K562 (cell line): ENCODE results near the gene BROX. TPM values are rescaled to one million over a fixed set of nuclear protein-coding genes. Genes with fewer than 3 reads are reported as not detected.

Source experiments
- ARID2 ChIP-seq: fragments of 450-650 bp; IDR thresholded peaks from 2 replicates; pipeline ENCODE4 v1.6.1; 2017; ENCODE audit warnings: antibody characterized with exemption, mild to moderate bottlenecking
- ARNT ChIP-seq, 2 experiments: fragments of 450-650 bp; IDR thresholded peaks; 2 replicates each; pipeline ENCODE4 v1.6.1; 2016; ENCODE audit warnings: mild to moderate bottlenecking in 1 of 2
- EGR1 ChIP-seq: fragments of 450-650 bp; conservative IDR thresholded peaks from 2 replicates; pipeline ENCODE4 v1.6.1; 2017; ENCODE audit warnings: mild to moderate bottlenecking
- EP300 ChIP-seq: IDR thresholded peaks from 2 replicates; pipeline ENCODE4 v1.6.1; 2012; ENCODE audit warnings: low read length, improper control_type of control experiment
- EWSR1 ChIP-seq: fragments of 450-650 bp; IDR thresholded peaks from 2 replicates; pipeline ENCODE4 v1.6.1; 2018; ENCODE audit warnings: borderline replicate concordance, mild to moderate bottlenecking, low read depth, moderate library complexity; ENCODE audit not compliant: partially characterized antibody
- FOXM1 ChIP-seq, 2 experiments: fragments of 450-650 bp in 1 of 2; sonication (generic) in 1 of 2; formaldehyde crosslinking in 1 of 2; IDR thresholded peaks; 2 replicates each; pipeline versions ENCODE4 v1.6.1 to v1.9.0; 2017 to 2022; ENCODE audit warnings: low read depth in 2 of 2, mild to moderate bottlenecking in 2 of 2, missing genetic modification reagents in 1 of 2, moderate library complexity in 1 of 2
- GTF2E2 ChIP-seq: fragments of 200-800 bp; sonication (Bioruptor generic); IDR thresholded peaks from 2 replicates; pipeline ENCODE4 v1.6.1; 2016; ENCODE audit warnings: missing genetic modification characterization, missing compliant biosample characterization
- IRF9 ChIP-seq: fragments of 450-650 bp; IDR thresholded peaks from 2 replicates; pipeline ENCODE4 v1.6.1; 2016; ENCODE audit warnings: missing biosample characterization, missing genetic modification characterization
- MECOM ChIP-seq: fragments of 250-450 bp; sonication (Bioruptor Pico); IDR thresholded peaks from 2 replicates; pipeline ENCODE4 v1.8.0; 2022; ENCODE audit warnings: inconsistent platforms
- NFXL1 ChIP-seq: fragments of 450-650 bp; formaldehyde crosslinking; IDR thresholded peaks from 2 replicates; pipeline ENCODE4 v1.4.0; 2021; ENCODE audit warnings: mild to moderate bottlenecking
- PTRF ChIP-seq: fragments of 450-650 bp; IDR thresholded peaks from 2 replicates; pipeline ENCODE4 v1.6.1; 2016; ENCODE audit warnings: mild to moderate bottlenecking, missing genetic modification characterization, missing compliant biosample characterization
- STAG1 ChIP-seq: sonication (generic); formaldehyde crosslinking; IDR thresholded peaks from 2 replicates; pipeline ENCODE4 v1.5.0; 2020; ENCODE audit warnings: missing genetic modification reagents, borderline replicate concordance
- ZBTB17 ChIP-seq: fragments of 450-650 bp; formaldehyde crosslinking; IDR thresholded peaks from 2 replicates; pipeline ENCODE4 v1.4.0; 2020; ENCODE audit warnings: mild to moderate bottlenecking
- ZBTB26 ChIP-seq: fragments of 450-650 bp; formaldehyde crosslinking; IDR thresholded peaks from 2 replicates; pipeline ENCODE4 v1.4.0; 2022; ENCODE audit warnings: missing genetic modification characterization
- ZNF175 ChIP-seq: fragments of 200-800 bp; sonication (Bioruptor generic); IDR thresholded peaks from 2 replicates; pipeline ENCODE4 v1.6.1; 2016; ENCODE audit warnings: low read depth, mild to moderate bottlenecking, missing genetic modification characterization, missing compliant biosample characterization
- ZNF436 ChIP-seq: fragments of 250-450, 450-650 bp; sonication (Bioruptor Pico); formaldehyde crosslinking; IDR thresholded peaks from 2 replicates; pipeline ENCODE4 v1.7.0; 2020; ENCODE audit warnings: mild to moderate bottlenecking
- polyA plus RNA-seq, 8 experiments: library from polyadenylated mRNA; depleted of rRNA in 4 of 8; stranded (reverse) in 5 of 8; unstranded in 3 of 8; fragments of >200 nt; fragmentation: Nextera tagmentation in 2 of 8; fragmentation: Illumina TruSeq in 1 of 8; extraction: Ambion mirVana in 2 of 8; extraction: Trizol in 1 of 8; gene quantifications; 2 replicates each; pipeline versions ENCODE4 v1.2.1 to v1.2.3, GENCODE V29; 2011 to 2014; ENCODE audit warnings: inconsistent platforms in 1 of 8, missing spikeins in 1 of 8
- total RNA-seq, 7 experiments: library from RNA; depleted of rRNA in 6 of 7; stranded (reverse); fragments of >200 nt in 6 of 7; fragmentation: Illumina TruSeq in 2 of 7; extraction: Trizol in 2 of 7; gene quantifications; 2 replicates each; pipeline versions ENCODE4 v1.2.1 to v1.2.3, GENCODE V29; 2011 to 2021; ENCODE audit warnings: low replicate concordance in 1 of 7
- TF ChIP-seq, protein P1 (sequence below): IDR thresholded peaks from 2 replicates; pipeline ENCODE4 v1.6.1; 2016; ENCODE audit warnings: missing genetic modification characterization, missing compliant biosample characterization
- TF ChIP-seq, protein P2 (sequence below): fragments of 250-450 bp; sonication (Bioruptor Pico); IDR thresholded peaks from 2 replicates; pipeline ENCODE4 v1.4.0; 2020; ENCODE audit warnings: mild to moderate bottlenecking
- TF ChIP-seq, protein P3 (sequence below): IDR thresholded peaks from 3 replicates; pipeline ENCODE4 v1.6.1; 2011; ENCODE audit warnings: borderline replicate concordance, mild to moderate bottlenecking, moderate library complexity; ENCODE audit not compliant: insufficient read length; ENCODE audit errors: extremely low read depth

Gene BROX
- total and polyA plus RNA-seq, 9 of the 15 experiments (the other 6 are each of a cell fraction or from before 2014, with no cell fraction given), result 9.4 to 153 (median 45.1) TPM

DNA sequence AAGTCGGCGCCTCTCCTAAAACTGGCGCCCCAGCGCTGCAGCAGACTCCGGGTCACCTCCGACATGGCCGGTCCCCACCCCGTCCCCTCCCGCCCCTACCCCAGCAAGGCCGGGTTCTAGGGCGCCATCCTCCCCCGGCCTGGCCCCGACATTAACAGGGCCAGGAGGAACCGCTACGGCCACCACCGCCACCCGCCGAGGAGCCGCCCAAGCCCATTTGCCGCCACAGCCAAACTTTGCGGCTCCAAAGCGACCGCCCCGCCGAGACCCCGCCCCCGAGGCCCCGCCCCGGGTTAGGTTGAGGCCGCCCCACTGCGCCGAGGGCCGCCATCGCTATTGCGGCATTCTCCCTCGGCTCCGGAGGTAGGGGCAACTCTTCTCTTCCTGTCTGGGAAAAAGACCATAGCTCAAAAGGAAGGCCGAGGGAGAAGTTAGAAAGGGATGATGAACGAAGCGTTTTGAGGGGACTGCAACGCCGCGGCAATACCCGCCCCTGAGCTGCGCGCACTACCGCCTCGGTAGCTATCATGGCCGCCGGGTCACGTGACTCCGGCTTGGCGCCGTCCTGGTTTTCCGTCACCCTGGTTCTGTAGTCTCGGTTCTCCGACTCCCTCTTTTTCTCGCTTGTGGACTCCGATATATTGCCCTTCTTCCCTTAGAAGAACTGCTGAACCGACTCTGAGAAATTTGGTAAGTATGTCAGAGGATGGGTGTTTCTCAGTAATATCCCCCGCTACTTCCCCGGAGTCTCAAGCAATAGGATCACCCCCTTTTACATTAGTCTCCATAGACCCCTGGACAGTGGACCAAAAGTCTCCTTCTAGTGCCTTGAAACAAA is at the start of gene BROX, which contains the start of gene AIDA (continued):
- TF ChIP-seq PTRF (no peak), GTF2E2 (tag) (peak; percentile 98), EWSR1 (no peak), ZBTB26 (CRISPR knock-in tag) (0 out of 2 replicates have a peak, but pooled peaks have one; percentile 28), ZNF175 (CRISPR knock-in tag) (peak; percentile 92), EP300 (no peak), ARNT (IDR thresholded peaks at IDR 0.05) (peak; percentile 42 to 73; a peak in 3 of 4 replicates), STAG1 (CRISPR knock-in tag) (no peak), NFXL1 (CRISPR knock-in tag) (0 out of 2 replicates have a peak, but pooled peaks have one; percentile 8), ARID2 (no peak), MECOM (CRISPR knock-in tag) (peak; percentile 74), IRF9 (tag) (peak; percentile 66), EGR1 (peak; percentile 49; the same call in 1 of the 2 replicates), ZNF436 (CRISPR knock-in tag) (no peak), ZBTB17 (CRISPR knock-in tag) (peak; percentile 95; the same call in 1 of the 2 replicates), FOXM1 (IDR thresholded peaks at IDR 0.05; ENCODE audit: low read depth) (no peak), FOXM1 (CRISPR knock-in tag; IDR thresholded peaks at IDR 0.05; ENCODE audit: low read depth) (no peak)
- TF ChIP-seq, protein P1, sequence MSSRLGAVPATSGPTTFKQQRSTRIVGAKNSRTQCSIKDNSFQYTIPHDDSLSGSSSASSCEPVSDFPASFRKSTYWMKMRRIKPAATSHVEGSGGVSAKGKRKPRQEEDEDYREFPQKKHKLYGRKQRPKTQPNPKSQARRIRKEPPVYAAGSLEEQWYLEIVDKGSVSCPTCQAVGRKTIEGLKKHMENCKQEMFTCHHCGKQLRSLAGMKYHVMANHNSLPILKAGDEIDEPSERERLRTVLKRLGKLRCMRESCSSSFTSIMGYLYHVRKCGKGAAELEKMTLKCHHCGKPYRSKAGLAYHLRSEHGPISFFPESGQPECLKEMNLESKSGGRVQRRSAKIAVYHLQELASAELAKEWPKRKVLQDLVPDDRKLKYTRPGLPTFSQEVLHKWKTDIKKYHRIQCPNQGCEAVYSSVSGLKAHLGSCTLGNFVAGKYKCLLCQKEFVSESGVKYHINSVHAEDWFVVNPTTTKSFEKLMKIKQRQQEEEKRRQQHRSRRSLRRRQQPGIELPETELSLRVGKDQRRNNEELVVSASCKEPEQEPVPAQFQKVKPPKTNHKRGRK (tag), result no peak
- TF ChIP-seq, protein P2, sequence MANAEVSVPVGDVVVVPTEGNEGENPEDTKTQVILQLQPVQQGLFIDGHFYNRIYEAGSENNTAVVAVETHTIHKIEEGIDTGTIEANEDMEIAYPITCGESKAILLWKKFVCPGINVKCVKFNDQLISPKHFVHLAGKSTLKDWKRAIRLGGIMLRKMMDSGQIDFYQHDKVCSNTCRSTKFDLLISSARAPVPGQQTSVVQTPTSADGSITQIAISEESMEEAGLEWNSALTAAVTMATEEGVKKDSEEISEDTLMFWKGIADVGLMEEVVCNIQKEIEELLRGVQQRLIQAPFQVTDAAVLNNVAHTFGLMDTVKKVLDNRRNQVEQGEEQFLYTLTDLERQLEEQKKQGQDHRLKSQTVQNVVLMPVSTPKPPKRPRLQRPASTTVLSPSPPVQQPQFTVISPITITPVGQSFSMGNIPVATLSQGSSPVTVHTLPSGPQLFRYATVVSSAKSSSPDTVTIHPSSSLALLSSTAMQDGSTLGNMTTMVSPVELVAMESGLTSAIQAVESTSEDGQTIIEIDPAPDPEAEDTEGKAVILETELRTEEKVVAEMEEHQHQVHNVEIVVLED, result peak; percentile 73
- TF ChIP-seq, protein P3, sequence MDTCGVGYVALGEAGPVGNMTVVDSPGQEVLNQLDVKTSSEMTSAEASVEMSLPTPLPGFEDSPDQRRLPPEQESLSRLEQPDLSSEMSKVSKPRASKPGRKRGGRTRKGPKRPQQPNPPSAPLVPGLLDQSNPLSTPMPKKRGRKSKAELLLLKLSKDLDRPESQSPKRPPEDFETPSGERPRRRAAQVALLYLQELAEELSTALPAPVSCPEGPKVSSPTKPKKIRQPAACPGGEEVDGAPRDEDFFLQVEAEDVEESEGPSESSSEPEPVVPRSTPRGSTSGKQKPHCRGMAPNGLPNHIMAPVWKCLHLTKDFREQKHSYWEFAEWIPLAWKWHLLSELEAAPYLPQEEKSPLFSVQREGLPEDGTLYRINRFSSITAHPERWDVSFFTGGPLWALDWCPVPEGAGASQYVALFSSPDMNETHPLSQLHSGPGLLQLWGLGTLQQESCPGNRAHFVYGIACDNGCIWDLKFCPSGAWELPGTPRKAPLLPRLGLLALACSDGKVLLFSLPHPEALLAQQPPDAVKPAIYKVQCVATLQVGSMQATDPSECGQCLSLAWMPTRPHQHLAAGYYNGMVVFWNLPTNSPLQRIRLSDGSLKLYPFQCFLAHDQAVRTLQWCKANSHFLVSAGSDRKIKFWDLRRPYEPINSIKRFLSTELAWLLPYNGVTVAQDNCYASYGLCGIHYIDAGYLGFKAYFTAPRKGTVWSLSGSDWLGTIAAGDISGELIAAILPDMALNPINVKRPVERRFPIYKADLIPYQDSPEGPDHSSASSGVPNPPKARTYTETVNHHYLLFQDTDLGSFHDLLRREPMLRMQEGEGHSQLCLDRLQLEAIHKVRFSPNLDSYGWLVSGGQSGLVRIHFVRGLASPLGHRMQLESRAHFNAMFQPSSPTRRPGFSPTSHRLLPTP, result no peak
